HCT116 (cell line): ENCODE measurements around the gene NSD2. TPM values are rescaled to one million over a fixed set of nuclear protein-coding genes. Genes with fewer than 3 reads are reported as not detected.

ENCODE experiments used
- ATAC-seq: fragments of 200-7000 bp; cut with Tn5 transposase; 2 replicates; pipeline ENCODE4 v1.9.1; 2020; ENCODE audit warnings: mild to moderate bottlenecking, moderate library complexity
- BruUV-seq: library from RNA; stranded (reverse); fragments of 400-500 nt; replicated peaks from 2 replicates; lab custom pipeline; 2021; lab: Mats Ljungman, UMichigan
- CTCF ChIA-PET: fragments of 300-600 bp; sonication (Branson Sonifier 250); formaldehyde crosslinking; loops from one replicate; lab custom pipeline; 2021; ENCODE audit warnings: antibody characterized with exemption; lab: Charles Lee
- POLR2A ChIA-PET: fragments of 300-600, 350-600 bp; sonication (Branson Sonifier 250); formaldehyde crosslinking; loops from one replicate; lab custom pipeline; 2021; ENCODE audit warnings: antibody characterized with exemption; lab: Charles Lee
- RAD21 ChIA-PET, 2 experiments: fragments of 300-600 bp; sonication (Branson Sonifier 250); formaldehyde crosslinking; loops; one replicate each; lab custom pipeline; 2023; ENCODE audit warnings: low total read pairs in 2 of 2; ENCODE audit not compliant: uncharacterized antibody in 2 of 2, unreplicated experiment in 2 of 2, low non-redundant PET in 1 of 2; lab: Charles Lee
- DNase-seq: peaks from one replicate; pipeline ENCODE4 v3.0.0-alpha.2; 2010; ENCODE audit warnings: low read depth, low spot score
- H2AFZ ChIP-seq: fragments of 200-600 bp; shearing (Covaris generic), sonication (generic); 2 replicates; pipeline ENCODE4 v1.6.1; 2017; ENCODE audit warnings: low read depth, mixed run types, mixed read lengths, antibody characterized with exemption, low read length; ENCODE audit not compliant: poor library complexity, severe bottlenecking
- H3K27ac ChIP-seq: 2 replicates; pipeline ENCODE4 v1.5.1; 2012; ENCODE audit warnings: low read depth, low read length
- H3K27me3 ChIP-seq: fragments of 200-600 bp; sonication (generic); 2 replicates; pipeline ENCODE4 v1.6.1; 2016; ENCODE audit warnings: mixed run types, low read length, mixed read lengths; ENCODE audit not compliant: insufficient read depth
- H3K36me3 ChIP-seq, 2 experiments: fragments of 200-500 bp in 1 of 2; fragments of 200-600 bp in 1 of 2; sonication (Bioruptor generic) in 1 of 2; sonication (generic) in 1 of 2; 2 replicates each; pipeline versions ENCODE4 v1.5.1 to v1.6.1; 2014 to 2016; ENCODE audit warnings: low read length in 2 of 2, inconsistent platforms in 1 of 2, mixed read lengths in 1 of 2, mixed run types in 1 of 2; ENCODE audit not compliant: insufficient read depth in 2 of 2, control insufficient read depth in 1 of 2
- H3K4me1 ChIP-seq, 2 experiments: fragments of 200-600 bp in 1 of 2; sonication (generic) in 1 of 2; 2 replicates each; pipeline versions ENCODE4 v1.5.1 to v1.6.1; 2012 to 2017; ENCODE audit warnings: low read length in 2 of 2, inconsistent platforms in 1 of 2, mild to moderate bottlenecking in 1 of 2, mixed read lengths in 1 of 2, mixed run types in 1 of 2, moderate library complexity in 1 of 2; ENCODE audit not compliant: insufficient read depth in 2 of 2, control insufficient read depth in 1 of 2
- H3K4me2 ChIP-seq: fragments of 200-600 bp; sonication (generic); 2 replicates; pipeline ENCODE4 v1.6.1; 2017; ENCODE audit warnings: mixed run types, low read length, mixed read lengths
- H3K4me3 ChIP-seq, 2 experiments: fragments of 200-600 bp in 1 of 2; sonication (generic) in 1 of 2; replicated peaks in 1 of 2; 2 replicates each; pipeline ENCODE4 v1.5.1; 2011 to 2016; ENCODE audit warnings: low read length in 2 of 2, control low read depth in 1 of 2, low read depth in 1 of 2, mild to moderate bottlenecking in 1 of 2, mixed read lengths in 1 of 2, mixed run types in 1 of 2
- H3K79me2 ChIP-seq: fragments of 200-600 bp; sonication (generic); 2 replicates; pipeline ENCODE4 v1.6.1; 2017; ENCODE audit warnings: mild to moderate bottlenecking, mixed run types, low read length, moderate library complexity, mixed read lengths; ENCODE audit not compliant: insufficient read depth
- H3K9ac ChIP-seq: fragments of 200-600 bp; sonication (generic); 2 replicates; pipeline ENCODE4 v1.6.1; 2016; ENCODE audit warnings: low read length, mixed read lengths
- H3K9me2 ChIP-seq: fragments of 200-600 bp; sonication (generic), shearing (Covaris generic); 2 replicates; pipeline ENCODE4 v1.6.1; 2017; ENCODE audit warnings: mixed run types, mild to moderate bottlenecking, moderate library complexity; ENCODE audit not compliant: insufficient read depth
- H3K9me3 ChIP-seq, 2 experiments: fragments of 200-500 bp in 1 of 2; fragments of 200-600 bp in 1 of 2; sonication (Bioruptor generic) in 1 of 2; sonication (generic) in 1 of 2; 2 replicates each; pipeline ENCODE4 v1.6.1; 2014 to 2017; ENCODE audit warnings: low read length in 2 of 2, mixed read lengths in 2 of 2, inconsistent platforms in 1 of 2, low read depth in 1 of 2, mild to moderate bottlenecking in 1 of 2, mixed run types in 1 of 2, moderate library complexity in 1 of 2; ENCODE audit not compliant: control insufficient read depth in 1 of 2, insufficient read depth in 1 of 2
- H4K20me1 ChIP-seq: fragments of 200-600 bp; sonication (generic), shearing (Covaris generic); 2 replicates; pipeline ENCODE4 v1.6.1; 2017; ENCODE audit warnings: mixed run types, mild to moderate bottlenecking, moderate library complexity; ENCODE audit not compliant: insufficient read depth
- CBX3 ChIP-seq: IDR thresholded peaks from 2 replicates; pipeline ENCODE4 v1.6.1; 2012; ENCODE audit warnings: low read depth
- CEBPB ChIP-seq: IDR thresholded peaks from 2 replicates; pipeline ENCODE4 v1.6.1; 2012; ENCODE audit warnings: low read depth
- EGR1 ChIP-seq: IDR thresholded peaks from 2 replicates; pipeline ENCODE4 v1.6.1; 2012; ENCODE audit warnings: low read depth
- ELF1 ChIP-seq: IDR thresholded peaks from 2 replicates; pipeline ENCODE4 v1.6.1; 2012; ENCODE audit warnings: low read depth, borderline replicate concordance
- EZH2 ChIP-seq: fragments of 200-600 bp; sonication (generic); IDR thresholded peaks from 2 replicates; pipeline ENCODE4 v1.6.1; 2017; ENCODE audit warnings: antibody characterized with exemption, mixed run types
- FOSL1 ChIP-seq: IDR thresholded peaks from 2 replicates; pipeline ENCODE4 v1.6.1; 2012; ENCODE audit warnings: low read depth
- MAX ChIP-seq: IDR thresholded peaks from 2 replicates; pipeline ENCODE4 v1.6.1; 2012
- POLR2A ChIP-seq: IDR thresholded peaks from 2 replicates; pipeline ENCODE4 v1.7.0; 2011; ENCODE audit warnings: borderline replicate concordance; ENCODE audit not compliant: insufficient read depth, insufficient read length; ENCODE audit errors: extremely low read depth
- POLR2AphosphoS5 ChIP-seq: IDR thresholded peaks from 2 replicates; pipeline ENCODE4 v1.6.1; 2011; ENCODE audit warnings: mild to moderate bottlenecking, low read depth, low read length, moderate library complexity
- RAD21 ChIP-seq: IDR thresholded peaks from 2 replicates; pipeline ENCODE4 v1.6.1; 2012; ENCODE audit warnings: low read depth, mild to moderate bottlenecking
- REST ChIP-seq: IDR thresholded peaks from 2 replicates; pipeline ENCODE4 v1.6.1; 2012; ENCODE audit warnings: low read depth
- SIN3A ChIP-seq: IDR thresholded peaks from 2 replicates; pipeline ENCODE4 v1.6.1; 2012; ENCODE audit warnings: low read depth
- SP1 ChIP-seq: IDR thresholded peaks from 2 replicates; pipeline ENCODE4 v1.6.1; 2012; ENCODE audit warnings: low read depth
- SRF ChIP-seq: IDR thresholded peaks from 2 replicates; pipeline ENCODE4 v1.6.1; 2012; ENCODE audit warnings: low read depth
- TCF7L2 ChIP-seq: IDR thresholded peaks from 2 replicates; pipeline ENCODE4 v1.7.0; 2011; ENCODE audit warnings: borderline replicate concordance, inconsistent platforms; ENCODE audit not compliant: insufficient read depth, insufficient read length; ENCODE audit errors: extremely low read depth
- YY1 ChIP-seq: IDR thresholded peaks from 2 replicates; pipeline ENCODE4 v1.6.1; 2011; ENCODE audit warnings: low read length, low read depth, moderate library complexity, mild to moderate bottlenecking; ENCODE audit not compliant: insufficient replicate concordance; ENCODE audit errors: extremely low read depth
- ZBTB33 ChIP-seq: IDR thresholded peaks from 2 replicates; pipeline ENCODE4 v1.6.1; 2011; ENCODE audit warnings: mild to moderate bottlenecking, low read length, moderate library complexity; ENCODE audit not compliant: insufficient replicate concordance; ENCODE audit errors: extremely low read depth
- ZFX ChIP-seq: fragments of 450-650 bp; IDR thresholded peaks from 2 replicates; pipeline ENCODE4 v1.6.1; 2017
- ZNF274 ChIP-seq: fragments of 200-500 bp; sonication (Bioruptor generic); IDR thresholded peaks from 2 replicates; pipeline ENCODE4 v1.6.1; 2014; ENCODE audit warnings: mild to moderate bottlenecking, low read depth, low read length, inconsistent platforms
- intact Hi-C: fragments of 100-400 bp; cut with micrococcal nuclease; formaldehyde crosslinking; loops from 2 replicates; pipeline ENCODE4 v1.10.0; 2022
- total RNA-seq: library from RNA; stranded (reverse); gene quantifications from one replicate; pipeline ENCODE4 v1.2.1, GENCODE V29; 2021; ENCODE audit not compliant: unreplicated experiment

The NSD2 gene
- total RNA-seq, 1 experiment from 2014 or later, result 145 TPM

DNA sequence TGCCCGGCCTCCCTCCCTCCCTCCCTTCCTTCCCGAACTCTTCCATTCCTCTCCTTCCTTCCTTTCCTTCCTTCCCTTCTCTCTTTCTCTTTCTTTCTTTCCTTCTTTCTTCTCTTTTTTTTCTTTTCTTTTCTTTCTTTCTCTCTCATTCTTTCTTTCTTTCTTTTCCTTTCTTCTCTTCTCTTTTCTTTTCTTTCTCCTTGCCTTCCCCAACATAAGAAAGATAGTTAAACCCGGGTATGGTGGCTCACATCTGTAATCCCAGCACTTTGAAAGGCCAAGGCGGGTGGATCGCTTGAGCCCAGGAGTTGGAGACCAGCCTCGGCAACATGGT, 25.4 kb downstream of the NSD2 start (continued):
- TF ChIP-seq EZH2 (no peak), SP1 (no peak), CEBPB (no peak), ZBTB33 (no peak), EGR1 (no peak), FOSL1 (no peak), ZNF274 (no peak), SRF (no peak), ZFX (no peak)

GRCh38 chr4:1898007-1898406, 26.8 kb downstream of the NSD2 start:
- ATAC-seq (no peak), DNase-seq (no peak)
- Histone ChIP-seq H3K4me3 (no peak overlapping the region), H2AFZ (no peak overlapping the region), H3K27me3 (no peaks in the 10 kb centered on the region), H3K9ac (no peak overlapping the region), H3K9me2 (no peaks in the 10 kb centered on the region), H4K20me1 (peaks cover 32% of the 10 kb centered on the region), H3K79me2 (peaks cover 98% of the 10 kb centered on the region), H3K27ac (no peak overlapping the region), H3K4me1 (peaks cover 0 to 6% of the 10 kb centered on the region in 2 experiments; a peak in 2 of 4 replicates), H3K4me2 (no peak overlapping the region), H3K9me3 (no peaks in the 10 kb centered on the region), H3K36me3 (peaks cover 5 to 39% of the 10 kb centered on the region in 2 experiments)
- no TSS peak for BruUV-seq
- intact Hi-C loops, result loop anchor here (5.0 kb wide), 1 partner anchor 86 kb away; no protein-coding TSS in a partner anchor
- ChIA-PET RAD21 (no interaction called here), CTCF (interaction anchor here (1.1 to 1.4 kb wide), 4 partner anchors 10 to 322 kb away, joined by 3 read pairs; no protein-coding TSS in a partner anchor), POLR2A (no interaction called here)
- TF ChIP-seq CBX3 (no peak), CEBPB (no peak), YY1 (no peak), MAX (no peak), ZNF274 (no peak), TCF7L2 (no peak), EZH2 (no peak), POLR2AphosphoS5 (no peak), ELF1 (no peak), ZBTB33 (no peak), SIN3A (no peak), RAD21 (no peak), POLR2A (no peak), REST (no peak)
